NCI-H460 (cell line): ENCODE measurements around the gene ITPKA. TPM values are rescaled to one million over a fixed set of nuclear protein-coding genes. Genes with fewer than 3 reads are reported as not detected.

ENCODE experiments used
- DNase-seq: peaks from one replicate; pipeline ENCODE4 v3.0.0-alpha.2; 2016; ENCODE audit warnings: low read depth; ENCODE audit errors: extremely low read depth
- total RNA-seq: library from RNA; depleted of rRNA; stranded (reverse); fragments of >200 nt; shearing (Covaris generic); gene quantifications from 2 replicates; pipeline ENCODE4 v1.2.3, GENCODE V29; 2014

ITPKA gene
- total RNA-seq, 1 experiment from 2014 or later, result 1.6 TPM

DNA sequence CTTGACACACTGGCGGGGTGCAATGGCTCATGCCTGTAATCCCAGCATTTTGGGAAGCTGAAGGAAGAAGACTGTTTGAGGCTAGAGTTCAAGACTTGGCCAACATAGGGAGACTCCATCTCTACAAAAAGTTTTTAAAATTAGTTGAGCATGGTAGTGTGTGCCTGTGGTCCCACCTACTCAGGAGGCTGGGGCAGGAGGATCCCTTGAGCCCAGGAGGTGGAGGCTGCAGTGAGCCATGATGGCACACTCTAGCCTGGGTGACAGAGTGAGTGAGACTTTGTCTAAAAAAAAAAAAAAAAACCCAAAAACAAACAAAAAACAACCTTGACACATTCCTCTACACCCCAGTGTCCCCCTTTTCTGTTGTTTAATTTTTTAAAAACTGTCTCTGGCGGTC lies 4.0 kb upstream of the ITPKA start:
- no peak for DNase-seq

DNA sequence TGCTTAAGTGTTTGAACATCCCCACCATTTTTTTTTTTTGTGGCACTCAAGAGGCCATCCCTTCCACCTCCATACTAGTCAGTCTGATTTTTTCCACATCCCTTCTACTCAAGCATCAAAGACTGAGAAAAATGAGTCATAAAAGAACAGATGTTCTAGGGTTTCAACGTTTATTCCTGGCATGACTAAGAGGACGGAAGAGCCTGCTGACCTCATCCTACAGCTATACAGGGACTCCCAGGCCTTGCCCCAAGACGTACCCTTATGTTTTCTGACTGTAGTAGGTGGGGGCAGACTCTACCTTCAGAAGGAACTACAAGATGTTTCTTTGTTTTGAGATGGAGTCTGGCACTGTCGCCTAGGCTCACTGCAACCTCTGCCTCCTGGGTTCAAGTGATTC lies 3.3 kb upstream of the ITPKA start:
- DNase-seq, result peak; percentile 47

DNA sequence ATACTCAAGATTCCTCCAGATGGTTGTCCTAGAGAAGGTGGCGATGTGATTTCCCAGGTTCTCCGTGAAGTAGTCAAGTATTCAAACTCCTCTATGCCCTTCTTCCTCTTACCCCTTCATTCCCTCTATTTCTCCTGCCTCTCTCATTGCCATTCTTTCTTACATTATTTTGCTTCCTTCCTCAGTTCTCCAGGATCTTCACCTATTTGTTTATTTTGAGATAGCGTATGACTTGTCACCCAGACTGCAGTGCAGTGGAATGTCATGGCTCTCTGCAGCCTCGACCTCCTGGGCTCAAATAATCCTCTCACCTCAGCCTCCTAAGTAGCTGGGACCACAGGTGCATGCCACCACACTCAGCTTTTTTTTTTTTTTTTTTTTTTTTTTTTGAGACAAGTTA lies 1.8 kb upstream of the ITPKA start:
- no peak for DNase-seq

DNA sequence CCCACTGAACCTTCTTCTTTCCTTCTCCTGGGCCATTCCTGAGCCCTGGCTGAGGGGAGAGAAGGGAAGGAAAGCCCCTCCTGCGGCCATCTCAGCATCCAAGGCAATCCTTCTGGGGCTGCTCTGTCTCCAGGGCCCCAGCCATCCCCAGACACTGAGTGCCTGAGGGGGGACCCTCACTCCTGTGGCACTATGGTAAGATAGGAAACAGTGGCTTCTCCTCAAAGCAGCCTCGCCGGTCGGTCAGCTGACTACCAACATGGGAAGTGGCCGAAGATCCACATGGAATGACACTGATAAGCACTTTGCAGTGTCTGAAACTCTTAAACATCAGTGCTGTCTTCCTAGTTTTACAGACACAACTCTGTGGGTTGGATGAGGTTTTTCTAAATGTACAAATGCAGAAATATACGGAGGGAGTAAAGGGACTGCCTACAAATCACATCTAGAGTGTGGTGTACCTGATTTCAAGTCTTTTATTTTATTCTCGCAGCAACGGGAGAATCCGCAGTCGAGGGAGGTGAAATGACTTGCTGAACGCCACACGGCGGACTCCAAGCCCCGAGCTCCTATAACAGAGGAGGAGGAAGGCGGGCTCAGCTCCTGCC lies 973 bp upstream of the ITPKA start:
- no peak for DNase-seq

DNA sequence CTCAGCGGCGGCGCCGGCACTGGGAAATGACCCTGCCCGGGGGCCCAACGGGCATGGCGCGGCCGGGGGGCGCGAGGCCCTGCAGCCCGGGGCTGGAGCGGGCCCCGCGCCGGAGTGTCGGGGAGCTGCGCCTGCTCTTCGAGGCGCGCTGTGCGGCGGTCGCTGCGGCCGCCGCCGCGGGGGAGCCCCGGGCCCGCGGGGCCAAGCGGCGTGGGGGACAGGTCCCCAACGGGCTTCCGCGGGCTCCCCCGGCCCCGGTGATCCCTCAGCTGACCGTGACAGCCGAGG lies 172 bp downstream of the ITPKA start:
- DNase-seq, result no peak

DNA sequence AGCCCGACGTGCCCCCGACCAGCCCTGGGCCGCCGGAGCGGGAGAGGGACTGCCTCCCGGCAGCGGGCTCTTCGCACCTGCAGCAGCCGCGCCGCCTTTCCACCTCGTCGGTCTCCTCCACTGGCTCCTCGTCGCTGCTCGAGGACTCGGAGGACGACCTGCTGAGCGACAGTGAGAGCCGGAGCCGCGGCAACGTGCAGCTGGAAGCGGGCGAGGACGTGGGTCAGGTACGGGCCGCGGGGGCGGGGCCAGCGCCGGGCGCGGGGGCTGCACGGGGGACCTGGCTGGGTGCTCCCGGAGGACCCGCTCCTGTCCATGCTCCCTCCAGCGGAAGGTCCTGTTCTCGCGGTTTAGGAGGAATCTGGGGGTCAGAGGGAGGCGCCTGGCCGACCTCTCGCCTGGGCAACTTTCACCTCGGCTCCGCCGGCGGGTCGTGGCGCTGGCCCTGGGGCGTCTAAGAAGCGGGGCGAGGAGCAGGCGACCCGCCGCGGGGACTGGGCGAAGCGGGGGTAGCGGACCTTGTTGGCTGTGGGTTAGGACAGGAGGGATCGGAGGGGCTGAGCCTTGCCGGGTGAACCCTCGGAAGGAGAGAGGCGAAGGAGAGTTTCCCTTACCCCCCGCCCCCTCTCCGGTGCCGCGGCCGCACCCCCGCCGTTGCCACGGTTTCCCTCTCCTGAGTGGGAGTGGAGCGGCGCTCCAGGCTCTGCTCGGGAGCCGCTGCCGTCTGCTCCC lies 682 bp downstream of the ITPKA start:
- no peak for DNase-seq

DNA sequence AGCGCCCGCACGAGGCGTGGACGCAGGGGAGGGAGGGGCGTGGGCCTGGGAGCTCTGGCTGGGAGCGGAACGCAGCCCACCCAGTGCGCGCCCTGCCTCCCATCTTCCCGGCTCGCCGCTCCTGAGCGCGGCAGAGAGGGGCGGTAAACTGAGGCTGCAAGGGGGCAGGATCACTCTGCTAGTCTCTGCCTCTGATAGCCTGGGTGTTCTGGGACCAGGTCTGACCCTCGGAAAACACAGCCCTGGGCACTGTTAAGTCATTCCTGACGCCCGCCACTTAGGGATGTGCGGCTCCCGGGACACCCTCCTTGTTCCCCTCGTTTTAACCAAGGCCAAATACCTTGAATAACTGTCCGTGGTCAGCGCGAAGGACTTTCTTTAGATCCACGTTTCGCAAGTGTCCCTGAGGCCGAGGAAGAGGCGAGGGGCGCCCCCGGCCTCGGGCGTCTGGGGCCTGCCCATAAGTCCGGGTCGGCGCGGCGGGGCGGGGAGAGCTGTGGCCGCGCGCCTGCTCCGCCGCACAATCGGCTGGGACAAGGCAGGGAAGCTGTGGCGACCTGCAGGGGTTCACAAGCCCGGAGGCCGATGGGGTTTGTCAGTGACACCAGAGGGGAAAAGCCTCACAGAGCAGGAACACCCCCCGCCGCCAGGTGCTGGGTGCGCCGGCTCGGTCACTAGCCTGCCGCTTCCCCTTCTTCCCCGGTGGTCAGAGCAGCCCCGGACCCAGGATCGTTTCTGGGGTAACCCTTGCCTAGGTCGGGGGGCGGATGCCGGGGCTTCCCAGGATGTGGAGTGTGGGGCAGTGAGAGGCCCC lies 1.5 kb downstream of the ITPKA start:
- no peak for DNase-seq

DNA sequence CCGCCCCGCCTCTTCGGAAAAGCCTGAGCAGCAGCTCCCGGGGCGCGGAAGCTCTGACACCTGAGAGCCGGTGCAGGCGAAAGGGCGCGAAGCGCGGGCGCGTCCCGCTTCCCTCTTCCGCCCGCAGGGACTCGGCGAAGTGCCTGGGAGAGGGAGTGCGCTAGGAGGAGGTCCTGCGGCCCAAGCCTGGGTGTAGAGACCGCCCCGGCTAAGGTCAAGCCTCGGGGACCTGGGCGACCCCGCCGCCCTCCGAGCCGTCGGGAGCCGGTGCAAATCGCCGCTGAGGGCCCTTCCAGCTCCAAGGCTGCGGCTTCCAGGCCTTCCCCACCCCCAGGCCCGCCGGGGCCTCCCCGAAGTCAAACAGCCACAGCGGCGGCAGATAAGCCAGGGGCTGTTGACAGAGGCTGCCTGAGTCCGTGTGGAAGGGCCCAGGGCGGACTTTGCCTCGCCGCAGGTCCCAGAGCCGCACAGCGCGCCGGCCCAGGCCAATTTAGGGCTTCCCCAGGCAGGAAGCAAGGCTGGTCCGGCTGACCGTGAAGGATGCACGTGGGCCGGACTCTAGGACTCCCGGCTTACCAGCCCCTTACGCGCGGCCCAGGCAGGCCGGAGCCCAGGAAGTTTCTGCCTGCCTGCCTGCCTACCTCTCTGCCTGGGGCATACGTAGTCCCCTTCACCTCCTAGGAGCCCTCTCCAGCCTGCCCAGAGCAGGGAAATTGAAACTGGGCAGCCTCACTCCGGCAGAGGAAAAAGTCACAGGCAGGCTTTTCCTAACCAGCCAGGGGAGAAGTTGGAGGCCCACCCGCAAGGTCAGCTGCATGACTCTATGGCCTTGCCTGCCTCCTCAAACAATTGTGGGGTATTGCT lies 2.3 kb downstream of the ITPKA start:
- no peak for DNase-seq

DNA sequence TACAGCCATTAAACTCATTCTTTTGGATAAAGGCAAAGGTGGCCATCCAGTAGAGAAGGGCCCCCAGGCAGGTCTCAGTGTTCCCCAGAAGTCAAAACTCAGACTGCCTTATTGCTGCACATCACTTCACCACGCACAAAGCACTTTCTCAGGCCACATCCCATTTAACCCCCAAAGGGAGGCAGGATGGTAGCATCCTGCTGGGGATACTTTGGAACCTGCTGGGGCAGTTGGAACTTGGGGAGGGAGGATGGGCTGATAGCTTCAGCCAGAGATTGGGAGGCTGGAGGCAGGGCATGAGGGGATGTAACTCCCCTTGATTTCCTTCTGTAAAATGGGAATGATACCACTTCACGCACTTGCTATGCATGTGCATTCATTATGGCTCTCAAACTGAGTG lies 5.0 kb downstream of the ITPKA start:
- DNase-seq, result no peak

DNA sequence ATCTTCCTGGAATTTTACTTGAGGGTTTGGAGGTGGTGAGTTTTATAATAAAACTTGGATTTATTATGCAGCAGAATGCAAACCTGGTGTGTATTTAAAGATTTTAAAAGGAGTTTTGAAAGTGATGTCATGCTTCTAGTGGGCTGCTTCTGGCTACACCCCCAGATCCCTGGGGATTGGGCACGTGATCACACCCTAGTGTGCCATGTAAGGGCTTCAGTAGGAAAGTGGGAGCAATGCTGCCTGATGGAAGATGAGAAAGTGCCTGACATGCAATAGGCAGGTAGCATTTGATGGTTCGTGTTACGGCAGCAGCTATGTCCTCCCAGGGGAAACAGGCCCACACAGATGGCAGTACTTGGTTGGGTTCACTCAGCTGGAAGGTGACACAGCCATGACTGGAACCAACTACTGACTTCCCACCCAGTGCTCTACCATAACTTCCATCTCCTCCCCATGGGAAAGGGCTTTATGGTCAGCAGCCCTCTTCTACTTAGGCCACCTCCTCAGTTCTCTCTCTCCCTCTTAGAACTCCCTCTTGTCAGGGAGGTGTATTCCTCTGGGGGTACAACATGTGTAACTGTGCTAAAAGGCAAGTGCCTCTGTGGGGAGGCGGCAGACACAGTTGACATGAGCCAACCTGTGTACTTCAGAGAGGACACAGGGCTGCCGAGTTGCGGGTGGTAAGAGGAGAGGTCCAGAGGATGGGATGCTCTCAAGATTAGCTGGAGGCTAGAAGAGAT lies 5.6 kb downstream of the ITPKA start:
- no peak for DNase-seq

DNA sequence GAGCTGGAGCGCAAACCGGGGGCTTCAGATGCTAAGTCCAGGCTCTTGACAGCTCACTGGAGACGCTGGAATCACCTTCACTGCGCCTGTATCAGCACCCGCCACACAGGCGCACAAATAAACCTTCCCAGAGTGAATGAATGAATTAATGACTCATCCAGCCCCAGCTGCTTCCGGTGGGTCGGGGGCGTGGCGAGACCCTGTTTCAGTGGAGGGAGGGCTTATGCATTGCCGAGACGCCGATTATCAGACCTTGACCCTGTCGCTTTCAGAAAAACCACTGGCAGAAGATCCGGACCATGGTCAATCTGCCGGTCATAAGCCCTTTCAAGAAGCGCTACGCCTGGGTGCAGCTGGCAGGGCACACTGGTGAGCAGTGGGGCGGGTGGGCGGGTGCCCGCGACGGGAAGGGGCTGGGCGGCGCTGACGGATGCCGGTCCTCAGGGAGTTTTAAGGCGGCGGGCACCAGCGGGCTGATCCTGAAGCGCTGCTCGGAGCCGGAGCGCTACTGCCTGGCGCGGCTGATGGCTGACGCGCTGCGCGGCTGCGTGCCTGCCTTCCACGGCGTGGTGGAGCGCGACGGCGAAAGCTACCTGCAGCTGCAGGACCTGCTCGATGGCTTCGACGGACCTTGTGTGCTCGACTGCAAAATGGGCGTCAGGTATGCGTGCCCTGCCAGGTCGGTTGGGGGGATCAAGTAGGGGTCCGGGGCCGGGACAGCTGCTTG lies 7.7 kb downstream of the ITPKA start:
- no peak for DNase-seq

DNA sequence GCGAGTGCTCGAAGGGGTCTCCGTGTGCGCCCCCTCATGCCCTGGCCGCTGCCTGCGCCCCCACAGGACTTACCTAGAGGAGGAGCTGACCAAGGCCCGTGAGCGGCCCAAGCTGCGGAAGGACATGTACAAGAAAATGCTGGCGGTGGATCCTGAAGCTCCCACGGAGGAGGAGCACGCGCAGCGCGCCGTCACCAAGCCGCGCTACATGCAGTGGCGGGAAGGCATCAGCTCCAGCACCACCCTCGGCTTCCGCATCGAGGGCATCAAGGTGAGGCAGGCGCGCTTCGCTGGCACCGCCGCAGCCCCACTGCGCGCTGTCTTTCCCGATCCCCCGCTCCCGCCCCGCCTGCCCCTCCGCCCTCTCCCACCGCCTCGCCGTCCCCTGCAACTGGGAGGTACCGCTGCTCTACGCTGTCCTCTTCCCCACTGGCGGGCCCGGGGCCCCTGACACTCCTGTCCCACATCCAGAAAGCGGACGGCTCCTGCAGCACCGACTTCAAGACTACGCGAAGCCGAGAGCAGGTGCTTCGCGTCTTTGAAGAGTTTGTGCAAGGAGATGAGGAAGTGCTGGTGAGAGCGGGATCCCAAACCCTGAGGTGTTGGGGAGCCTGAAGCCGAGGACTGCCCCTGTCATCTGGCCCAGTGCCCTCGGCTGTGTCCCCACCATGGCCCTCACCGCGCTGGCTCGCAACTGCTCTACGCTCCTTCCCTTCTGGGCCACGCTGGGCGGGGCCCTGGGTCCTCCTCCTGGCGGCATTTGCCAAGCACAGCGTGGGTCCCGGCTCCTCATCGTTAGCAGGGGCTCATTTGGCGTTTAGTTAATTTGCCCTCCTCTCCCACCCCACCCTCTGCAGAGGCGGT lies 8.5 kb downstream of the ITPKA start:
- DNase-seq, result no peak

DNA sequence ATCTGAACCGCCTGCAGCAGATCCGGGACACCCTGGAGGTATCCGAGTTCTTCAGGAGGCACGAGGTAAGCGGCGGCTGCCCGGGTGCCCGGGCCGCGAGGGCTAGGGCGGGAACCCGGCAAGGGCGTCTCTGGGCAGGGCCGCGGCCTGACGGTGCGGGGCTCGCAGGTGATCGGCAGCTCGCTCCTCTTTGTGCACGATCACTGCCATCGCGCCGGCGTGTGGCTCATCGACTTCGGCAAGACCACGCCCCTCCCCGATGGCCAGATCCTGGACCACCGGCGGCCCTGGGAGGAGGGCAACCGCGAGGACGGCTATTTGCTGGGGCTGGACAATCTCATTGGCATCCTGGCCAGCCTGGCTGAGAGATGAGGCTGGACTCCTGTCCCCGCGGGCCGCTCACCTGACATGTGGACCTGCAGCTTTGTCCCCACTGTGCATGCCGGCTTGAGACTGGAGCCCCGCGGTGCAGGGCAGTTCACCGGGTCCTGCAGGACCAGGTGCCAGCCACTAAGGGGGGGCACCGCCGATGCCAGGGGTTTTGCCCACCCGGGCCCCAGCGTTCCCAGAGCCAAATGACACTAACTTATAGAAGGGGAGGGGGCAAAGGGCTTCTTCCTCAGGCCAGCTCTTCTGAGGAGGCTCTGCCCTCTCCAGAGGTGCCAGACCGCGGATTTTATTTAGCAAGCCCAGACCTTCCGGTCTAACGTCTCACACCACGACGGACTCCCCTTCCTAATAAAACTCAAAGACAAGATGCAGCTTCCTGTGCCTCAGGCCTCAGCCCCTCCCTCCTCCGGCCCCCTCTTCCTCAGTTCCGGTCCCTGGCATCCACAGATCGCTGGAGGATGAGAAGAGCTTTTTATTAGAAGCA lies 9.4 kb downstream of the ITPKA start:
- no peak for DNase-seq

DNA sequence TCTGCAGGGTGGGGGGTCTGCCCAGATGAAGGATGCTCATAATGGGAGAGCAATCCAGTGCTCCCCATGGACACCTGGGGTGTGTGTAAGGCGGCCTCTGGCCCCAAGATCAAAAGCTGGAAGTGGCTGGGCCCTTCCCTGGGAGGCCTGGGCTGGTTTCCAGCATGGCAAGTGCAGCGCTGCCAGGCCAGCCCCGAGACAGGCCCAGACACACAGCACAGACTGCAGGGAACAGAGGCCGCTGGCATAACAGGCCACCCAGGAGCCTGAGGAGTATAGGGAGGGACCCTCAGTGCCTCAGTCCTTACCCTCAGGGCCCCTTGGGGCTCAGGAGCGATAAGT lies 10.0 kb downstream of the ITPKA start:
- no peak for DNase-seq

DNA sequence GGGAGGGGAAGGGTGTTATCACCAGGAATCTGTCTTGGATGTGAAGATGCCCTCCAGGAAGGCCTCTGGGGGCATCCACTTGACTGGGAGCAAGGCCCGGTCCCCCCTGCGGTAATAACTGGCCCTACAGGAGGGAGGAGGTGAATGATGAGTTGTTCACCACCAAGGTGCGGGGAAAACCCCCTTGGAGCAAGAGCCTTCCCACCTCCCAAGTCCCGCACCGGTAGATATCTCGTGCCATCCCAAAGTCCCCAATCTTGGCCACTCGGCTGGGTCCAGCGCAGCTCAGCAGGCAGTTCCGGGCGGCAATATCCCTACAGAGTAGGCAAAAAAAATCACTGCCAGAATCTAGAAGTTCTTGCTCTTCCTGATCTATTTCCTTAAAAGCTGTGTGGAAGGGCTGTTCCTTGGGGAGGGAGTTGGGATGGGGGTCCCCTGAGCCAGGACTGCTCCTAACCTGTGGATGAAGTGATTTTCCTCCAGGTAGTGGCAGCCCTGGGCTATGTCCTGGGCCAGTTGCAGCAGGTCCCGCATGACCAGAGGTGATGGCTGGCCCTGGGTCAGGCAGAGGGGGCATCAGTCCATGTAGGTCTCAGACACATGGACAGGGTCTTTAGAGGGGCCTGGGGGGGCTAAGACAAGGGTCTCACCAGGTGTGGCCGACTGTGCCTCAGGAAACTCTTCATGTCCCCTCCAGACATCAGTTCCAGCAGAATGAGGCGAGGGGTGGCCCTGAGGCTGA lies 11.2 kb downstream of the ITPKA start:
- no peak for DNase-seq

DNA sequence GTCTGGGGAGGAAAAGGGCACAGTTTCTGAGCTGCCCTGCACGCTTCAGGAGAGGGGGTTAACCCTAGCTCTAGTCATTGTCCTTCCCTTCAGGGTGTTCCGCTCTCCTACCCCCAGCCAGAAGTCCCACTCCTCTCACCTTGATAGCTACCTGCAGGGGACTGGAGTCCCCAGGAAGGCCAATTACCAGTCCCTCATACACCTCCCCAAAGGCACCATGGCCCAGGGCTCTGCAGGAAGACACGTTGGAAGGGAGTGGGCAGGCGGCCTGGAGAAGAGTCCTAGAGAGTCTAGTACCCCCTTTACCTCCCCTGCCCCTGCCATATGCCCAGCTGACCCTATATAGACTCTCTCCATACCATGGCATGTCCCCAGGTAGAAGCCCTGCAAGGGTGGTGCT lies 12.1 kb downstream of the ITPKA start:
- no peak for DNase-seq

DNA sequence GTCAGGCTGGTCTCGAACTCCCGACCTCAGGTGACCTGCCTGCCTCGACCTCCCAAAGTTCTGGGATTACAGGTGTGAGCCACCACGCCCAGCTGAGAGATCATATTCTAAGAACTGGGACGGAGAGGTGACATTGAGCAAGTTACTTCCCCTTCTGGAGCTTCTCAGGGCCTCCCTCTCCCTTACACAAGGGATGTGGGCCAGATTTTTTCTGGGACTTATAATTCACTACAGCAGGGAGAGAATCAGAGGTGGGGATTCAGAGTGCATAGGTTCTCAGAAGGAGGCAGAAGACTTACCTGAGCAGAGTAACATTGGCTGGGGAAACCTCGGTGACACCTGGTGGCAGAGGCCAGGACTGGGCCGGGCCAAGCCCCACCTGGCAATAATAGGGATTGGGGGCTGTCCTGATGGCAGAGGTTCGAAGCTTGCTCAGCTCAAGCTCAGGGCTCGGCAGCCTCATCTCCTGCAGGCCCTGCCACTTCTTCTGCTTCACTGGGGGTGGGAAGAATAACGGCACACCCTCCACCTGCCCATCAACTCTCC lies 13.2 kb downstream of the ITPKA start:
- no peak for DNase-seq
